SJCRH30 (cell line): ENCODE measurements around the gene ICE1. TPM values are rescaled to one million over a fixed set of nuclear protein-coding genes. Genes with fewer than 3 reads are reported as not detected.

Experiments
- DNase-seq, 2 experiments: peaks; one replicate each; pipeline ENCODE4 v3.0.0-alpha.2; 2015 to 2020
- H3K27ac ChIP-seq: fragments of 250-450 bp; sonication (Bioruptor Pico); 2 replicates; pipeline ENCODE4 v1.5.1; 2020; ENCODE audit warnings: mild to moderate bottlenecking, moderate library complexity
- H3K27me3 ChIP-seq: fragments of 250-450 bp; sonication (Bioruptor Pico); 2 replicates; pipeline ENCODE4 v1.5.1; 2020; ENCODE audit warnings: mild to moderate bottlenecking, moderate library complexity
- H3K36me3 ChIP-seq: fragments of 250-450 bp; sonication (Bioruptor Pico); 2 replicates; pipeline ENCODE4 v1.5.1; 2020; ENCODE audit warnings: mild to moderate bottlenecking, moderate library complexity
- H3K4me1 ChIP-seq: fragments of 250-450 bp; sonication (Bioruptor Pico); 2 replicates; pipeline ENCODE4 v1.5.1; 2020; ENCODE audit warnings: mild to moderate bottlenecking, moderate library complexity
- H3K4me3 ChIP-seq: fragments of 250-450 bp; sonication (Bioruptor Pico); 2 replicates; pipeline ENCODE4 v1.5.1; 2020; ENCODE audit warnings: mild to moderate bottlenecking, moderate library complexity
- H3K9me3 ChIP-seq: fragments of 250-450 bp; sonication (Bioruptor Pico); replicated peaks from 2 replicates; pipeline ENCODE4 v1.5.1; 2020; ENCODE audit warnings: mild to moderate bottlenecking, moderate library complexity
- total RNA-seq: library from RNA; depleted of rRNA; stranded (reverse); fragments of >200 nt; shearing (Covaris generic); gene quantifications from 2 replicates; pipeline ENCODE4 v1.2.3, GENCODE V29; 2014

The ICE1 gene
- total RNA-seq, 1 experiment from 2014 or later: 27.0 TPM

DNA sequence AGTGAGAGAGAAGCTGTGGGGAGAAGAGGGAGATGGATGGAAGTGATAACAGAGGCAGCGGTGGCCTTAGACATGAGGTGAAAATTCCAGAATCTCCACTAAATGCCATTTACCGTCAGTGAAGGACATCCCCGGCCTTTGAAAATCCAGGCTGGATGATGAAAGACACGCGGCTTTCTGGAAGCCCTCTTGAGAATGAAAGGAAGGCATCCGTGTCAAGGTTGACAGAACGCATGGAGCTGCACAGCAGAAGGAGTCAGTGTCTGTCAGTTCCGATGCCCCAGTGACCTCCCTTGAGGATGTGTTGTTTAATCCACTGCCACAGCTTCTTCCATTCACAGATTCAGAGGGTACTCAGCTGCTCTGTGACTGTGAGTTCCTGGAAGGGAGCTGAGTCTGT, 114.9 kb downstream of the ICE1 start:
- Histone ChIP-seq H3K4me3 (no peak overlapping the region), H3K27me3 (no peaks in the 10 kb centered on the region), H3K9me3 (no peaks in the 10 kb centered on the region), H3K4me1 (no peaks in the 10 kb centered on the region), H3K27ac (no peak overlapping the region), H3K36me3 (no peaks in the 10 kb centered on the region)
- DNase-seq: no peak

DNA sequence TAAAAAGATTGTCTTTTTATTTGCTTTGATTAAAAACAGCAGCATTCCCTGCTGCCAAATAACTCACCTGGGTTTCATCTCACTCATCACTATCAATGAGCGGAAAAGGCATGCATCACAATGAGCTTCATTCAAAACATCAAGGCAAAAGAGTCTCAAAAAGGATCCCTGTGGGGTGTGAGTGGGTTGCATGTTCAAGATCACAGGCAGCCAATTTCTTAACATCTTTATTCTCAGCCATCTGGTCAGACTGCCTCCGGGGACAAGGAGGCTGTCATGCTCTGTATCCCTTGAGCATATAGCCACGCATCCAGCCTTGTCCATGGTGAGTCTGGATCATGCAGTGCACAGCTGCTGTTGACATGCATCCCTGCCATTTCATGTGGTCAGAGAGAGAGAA, 117.1 kb downstream of the ICE1 start:
- H3K36me3 ChIP-seq: no peaks in the 10 kb centered on the region
- no peak for DNase-seq
- H3K4me3 ChIP-seq: no peak overlapping the region
- no peak overlapping the region for H3K27ac ChIP-seq
- H3K27me3 ChIP-seq: no peaks in the 10 kb centered on the region
- no peaks in the 10 kb centered on the region for H3K4me1 ChIP-seq
- no peaks in the 10 kb centered on the region for H3K9me3 ChIP-seq
